AG04450 (cell line): ENCODE data around the gene TMEM53. TPM values are rescaled to one million over a fixed set of nuclear protein-coding genes. Genes with fewer than 3 reads are reported as not detected.

Experiments used
- CTCF ChIA-PET: fragments of 300-600, 350-600 bp; formaldehyde crosslinking; extraction: SDS; loops from one replicate; lab custom pipeline; 2022; ENCODE audit warnings: antibody characterized with exemption, inconsistent platforms; lab: Charles Lee
- POLR2A ChIA-PET: fragments of 350-600 bp; formaldehyde crosslinking; extraction: SDS; loops from one replicate; lab custom pipeline; 2021; ENCODE audit warnings: antibody characterized with exemption, inconsistent platforms; lab: Yijun Ruan, JAX
- DNase-seq: peaks from one replicate; pipeline ENCODE4 v3.0.0-alpha.2; 2011; ENCODE audit warnings: low read depth, low spot score
- H3K27ac ChIP-seq: one replicate; pipeline ENCODE4 v1.5.1; 2012; ENCODE audit warnings: low read depth, low read length, control low read depth
- H3K27me3 ChIP-seq: one replicate; pipeline ENCODE4 v1.6.0; 2012; ENCODE audit warnings: low read length; ENCODE audit not compliant: control insufficient read depth, insufficient read depth
- H3K4me3 ChIP-seq: 2 replicates; pipeline ENCODE4 v1.5.1; 2011; ENCODE audit warnings: mild to moderate bottlenecking, low read depth, low read length, control low read depth
- H3K9me3 ChIP-seq: 2 replicates; pipeline ENCODE4 v1.5.1; 2012; ENCODE audit warnings: low read length; ENCODE audit not compliant: control insufficient read depth, insufficient read depth
- CTCF ChIP-seq: IDR thresholded peaks from 2 replicates; pipeline ENCODE4 v1.5.1; 2011; ENCODE audit warnings: low read depth, low read length, control low read depth, inconsistent platforms
- polyA plus RNA-seq: library from polyadenylated mRNA; depleted of rRNA; stranded (reverse); fragments of >200 nt; gene quantifications from 2 replicates; pipeline ENCODE4 v1.2.3, GENCODE V29; 2011

TMEM53 gene
- polyA plus RNA-seq, 1 experiment = 4.4 TPM

- Histone ChIP-seq H3K27me3 (peaks cover 6% of the 10 kb centered on the region), H3K4me3 (no peak overlapping the region), H3K27ac (no peak overlapping the region), H3K9me3 (no peaks in the 10 kb centered on the region)
- no peak for DNase-seq
- CTCF ChIA-PET = no interaction called here
- no peak for TF ChIP-seq CTCF
- POLR2A ChIA-PET = no interaction called here
These were observed 19.6 kb upstream of the TMEM53 start for GRCh38 chr1:44693900-44694299.

- Histone ChIP-seq H3K27ac (no peak overlapping the region), H3K4me3 (no peak overlapping the region), H3K9me3 (no peaks in the 10 kb centered on the region), H3K27me3 (peaks cover 9% of the 10 kb centered on the region)
- ChIA-PET POLR2A (no interaction called here), CTCF (no interaction called here)
- no peak for TF ChIP-seq CTCF
- no peak for DNase-seq
These were observed 18.9 kb upstream of the TMEM53 start for GRCh38 chr1:44693159-44693558.

GRCh38 chr1:44689447-44689765, 15.1 kb upstream of the TMEM53 start:
- no peak for TF ChIP-seq CTCF
- H3K4me3 ChIP-seq = no peak overlapping the region
- CTCF ChIA-PET = no interaction called here
- H3K27ac ChIP-seq = no peak overlapping the region
- POLR2A ChIA-PET = no interaction called here
- H3K27me3 ChIP-seq = peaks cover 7% of the 10 kb centered on the region
- DNase-seq = no peak
- H3K9me3 ChIP-seq = no peaks in the 10 kb centered on the region

GRCh38 chr1:44688760-44689446, 14.6 kb upstream of the TMEM53 start:
- DNase-seq = no peak
- Histone ChIP-seq H3K4me3 (no peak overlapping the region), H3K27me3 (peaks cover 7% of the 10 kb centered on the region), H3K27ac (no peak overlapping the region), H3K9me3 (no peaks in the 10 kb centered on the region)
- no peak for TF ChIP-seq CTCF
- CTCF ChIA-PET = no interaction called here
- POLR2A ChIA-PET = no interaction called here

GRCh38 chr1:44685881-44686280, 11.6 kb upstream of the TMEM53 start:
- peaks cover 7% of the 10 kb centered on the region for H3K27me3 ChIP-seq
- no peaks in the 10 kb centered on the region for H3K9me3 ChIP-seq
- no peak for TF ChIP-seq CTCF
- DNase-seq = no peak
- no peak overlapping the region for H3K27ac ChIP-seq
- ChIA-PET CTCF (interaction anchor here (0.8 kb wide), 3 partner anchors 26 to 45 kb away, joined by 3 to 6 read pairs (median 4); partner anchors contain the start of gene RNU5D-1), POLR2A (interaction anchor here (0.6 kb wide), 1 partner anchor 158 kb away, joined by 5 read pairs; no protein-coding TSS in a partner anchor)
- no peak overlapping the region for H3K4me3 ChIP-seq
